ENCODE measurements around the gene RPL13A. TPM values are rescaled to one million over a fixed set of nuclear protein-coding genes. Genes with fewer than 3 reads are reported as not detected.

Gene RPL13A
- total and polyA plus RNA-seq, 2 experiments from 2014 or later: 2,105 to 2,412 TPM

GRCh38 chr19:49513746-49514118, 26.3 kb downstream of the RPL13A start:
- Histone ChIP-seq H4K20me1 (replicated peaks; ENCODE audit: insufficient read depth) (no peaks in the 10 kb centered on the region; the same call in 1 of the 2 replicates), H3K27ac (ENCODE audit: low read depth) (peak overlapping the region; percentile 88), H3F3A (replicated peaks; ENCODE audit: low read depth) (peaks cover 24% of the 10 kb centered on the region; the same call in 1 of the 2 replicates), H3K79me2 (replicated peaks; ENCODE audit: insufficient read depth) (peaks cover 11% of the 10 kb centered on the region; the same call in 1 of the 2 replicates), H3K27me3 (ENCODE audit: insufficient read depth) (no peaks in the 10 kb centered on the region), H2AFZ (no peak overlapping the region), H3K36me3 (ENCODE audit: insufficient read depth) (peaks cover 5% of the 10 kb centered on the region), H3K4me1 (ENCODE audit: insufficient read depth) (peaks cover 21% of the 10 kb centered on the region), H3K4me2 (peak overlapping the region; percentile 94), H3K9me2 (ENCODE audit: insufficient read depth) (no peaks in the 10 kb centered on the region), H3K4me3 (peak overlapping the region; percentile 79)
- Mint-ChIP-seq H3K4me1 (peaks cover 16% of the 10 kb centered on the region), H3K4me3 (peak overlapping the region; percentile 89), H3K36me3 (ENCODE audit: low read depth) (peaks cover 12% of the 10 kb centered on the region; the same call in 2 of the 3 replicates), H3K27ac (no peak overlapping the region), H3K27me3 (ENCODE audit: insufficient read depth, low read depth, poor library complexity) (peaks cover 14% of the 10 kb centered on the region), H3K9me3 (no peaks in the 10 kb centered on the region; the same call in 2 of the 3 replicates)
- no peak for TF ChIP-seq JUNB (IDR thresholded peaks at IDR 0.05; ENCODE audit: unreplicated experiment)
- TF ChIP-seq POLR2AphosphoS5 (IDR thresholded peaks at IDR 0.05; ENCODE audit: low read depth): no peak
- TF ChIP-seq STAT1 (IDR thresholded peaks at IDR 0.05; ENCODE audit: unreplicated experiment): no peak
- TF ChIP-seq CREB1 (CRISPR knock-in tag; IDR thresholded peaks at IDR 0.05; ENCODE audit: low read depth): no peak
- TF ChIP-seq NANOG (IDR thresholded peaks at IDR 0.05; ENCODE audit: borderline replicate concordance): no peak
- TF ChIP-seq ZNF114 (CRISPR knock-in tag; IDR thresholded peaks at IDR 0.05): no peak
- no peak for TF ChIP-seq CTCF (conservative IDR thresholded peaks at IDR 0.05; ENCODE audit: low read depth in 2 of 2)
- TF ChIP-seq EZH2phosphoT487 (IDR thresholded peaks at IDR 0.05; ENCODE audit: unreplicated experiment): no peak
- TF ChIP-seq, protein P1, sequence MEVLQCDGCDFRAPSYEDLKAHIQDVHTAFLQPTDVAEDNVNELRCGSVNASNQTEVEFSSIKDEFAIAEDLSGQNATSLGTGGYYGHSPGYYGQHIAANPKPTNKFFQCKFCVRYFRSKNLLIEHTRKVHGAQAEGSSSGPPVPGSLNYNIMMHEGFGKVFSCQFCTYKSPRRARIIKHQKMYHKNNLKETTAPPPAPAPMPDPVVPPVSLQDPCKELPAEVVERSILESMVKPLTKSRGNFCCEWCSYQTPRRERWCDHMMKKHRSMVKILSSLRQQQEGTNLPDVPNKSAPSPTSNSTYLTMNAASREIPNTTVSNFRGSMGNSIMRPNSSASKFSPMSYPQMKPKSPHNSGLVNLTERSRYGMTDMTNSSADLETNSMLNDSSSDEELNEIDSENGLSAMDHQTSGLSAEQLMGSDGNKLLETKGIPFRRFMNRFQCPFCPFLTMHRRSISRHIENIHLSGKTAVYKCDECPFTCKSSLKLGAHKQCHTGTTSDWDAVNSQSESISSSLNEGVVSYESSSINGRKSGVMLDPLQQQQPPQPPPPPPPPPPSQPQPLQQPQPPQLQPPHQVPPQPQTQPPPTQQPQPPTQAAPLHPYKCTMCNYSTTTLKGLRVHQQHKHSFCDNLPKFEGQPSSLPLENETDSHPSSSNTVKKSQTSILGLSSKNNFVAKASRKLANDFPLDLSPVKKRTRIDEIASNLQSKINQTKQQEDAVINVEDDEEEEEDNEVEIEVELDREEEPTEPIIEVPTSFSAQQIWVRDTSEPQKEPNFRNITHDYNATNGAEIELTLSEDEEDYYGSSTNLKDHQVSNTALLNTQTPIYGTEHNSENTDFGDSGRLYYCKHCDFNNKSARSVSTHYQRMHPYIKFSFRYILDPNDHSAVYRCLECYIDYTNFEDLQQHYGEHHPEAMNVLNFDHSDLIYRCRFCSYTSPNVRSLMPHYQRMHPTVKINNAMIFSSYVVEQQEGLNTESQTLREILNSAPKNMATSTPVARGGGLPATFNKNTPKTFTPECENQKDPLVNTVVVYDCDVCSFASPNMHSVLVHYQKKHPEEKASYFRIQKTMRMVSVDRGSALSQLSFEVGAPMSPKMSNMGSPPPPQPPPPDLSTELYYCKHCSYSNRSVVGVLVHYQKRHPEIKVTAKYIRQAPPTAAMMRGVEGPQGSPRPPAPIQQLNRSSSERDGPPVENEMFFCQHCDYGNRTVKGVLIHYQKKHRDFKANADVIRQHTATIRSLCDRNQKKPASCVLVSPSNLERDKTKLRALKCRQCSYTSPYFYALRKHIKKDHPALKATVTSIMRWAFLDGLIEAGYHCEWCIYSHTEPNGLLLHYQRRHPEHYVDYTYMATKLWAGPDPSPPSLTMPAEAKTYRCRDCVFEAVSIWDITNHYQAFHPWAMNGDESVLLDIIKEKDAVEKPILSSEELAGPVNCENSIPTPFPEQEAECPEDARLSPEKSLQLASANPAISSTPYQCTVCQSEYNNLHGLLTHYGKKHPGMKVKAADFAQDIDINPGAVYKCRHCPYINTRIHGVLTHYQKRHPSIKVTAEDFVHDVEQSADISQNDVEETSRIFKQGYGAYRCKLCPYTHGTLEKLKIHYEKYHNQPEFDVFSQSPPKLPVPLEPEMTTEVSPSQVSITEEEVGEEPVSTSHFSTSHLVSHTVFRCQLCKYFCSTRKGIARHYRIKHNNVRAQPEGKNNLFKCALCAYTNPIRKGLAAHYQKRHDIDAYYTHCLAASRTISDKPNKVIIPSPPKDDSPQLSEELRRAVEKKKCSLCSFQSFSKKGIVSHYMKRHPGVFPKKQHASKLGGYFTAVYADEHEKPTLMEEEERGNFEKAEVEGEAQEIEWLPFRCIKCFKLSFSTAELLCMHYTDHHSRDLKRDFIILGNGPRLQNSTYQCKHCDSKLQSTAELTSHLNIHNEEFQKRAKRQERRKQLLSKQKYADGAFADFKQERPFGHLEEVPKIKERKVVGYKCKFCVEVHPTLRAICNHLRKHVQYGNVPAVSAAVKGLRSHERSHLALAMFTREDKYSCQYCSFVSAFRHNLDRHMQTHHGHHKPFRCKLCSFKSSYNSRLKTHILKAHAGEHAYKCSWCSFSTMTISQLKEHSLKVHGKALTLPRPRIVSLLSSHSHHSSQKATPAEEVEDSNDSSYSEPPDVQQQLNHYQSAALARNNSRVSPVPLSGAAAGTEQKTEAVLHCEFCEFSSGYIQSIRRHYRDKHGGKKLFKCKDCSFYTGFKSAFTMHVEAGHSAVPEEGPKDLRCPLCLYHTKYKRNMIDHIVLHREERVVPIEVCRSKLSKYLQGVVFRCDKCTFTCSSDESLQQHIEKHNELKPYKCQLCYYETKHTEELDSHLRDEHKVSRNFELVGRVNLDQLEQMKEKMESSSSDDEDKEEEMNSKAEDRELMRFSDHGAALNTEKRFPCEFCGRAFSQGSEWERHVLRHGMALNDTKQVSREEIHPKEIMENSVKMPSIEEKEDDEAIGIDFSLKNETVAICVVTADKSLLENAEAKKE (CRISPR knock-in tag; IDR thresholded peaks at IDR 0.05): no peak
- no peak for TF ChIP-seq EZH2 (IDR thresholded peaks at IDR 0.05; ENCODE audit: low read depth, unreplicated experiment)
- TF ChIP-seq ZNF331 (CRISPR knock-in tag; IDR thresholded peaks at IDR 0.05; ENCODE audit: low read depth): no peak
- TF ChIP-seq ETS1 (IDR thresholded peaks at IDR 0.05): no peak
- TF ChIP-seq REST (IDR thresholded peaks at IDR 0.05; ENCODE audit: unreplicated experiment): no peak
- ATAC-seq (peak; percentile 3), DNase-seq (ENCODE audit: low spot score) (no peak)

Measured in GM23338 (cell line).